ENCODE measurements around the gene UQCRH. TPM values are rescaled to one million over a fixed set of nuclear protein-coding genes. Genes with fewer than 3 reads are reported as not detected.

Gene UQCRH
- total RNA-seq, 1 donor from 2014 or later: 219 TPM

Other genes starting within 250 kb of the UQCRH start
- gene PIK3R3, start 171.1 kb upstream of the UQCRH start, total RNA-seq: 25.3 TPM
- gene TSPAN1, start 128.6 kb upstream of the UQCRH start, total RNA-seq: 0.31 TPM
- gene P3R3URF, start 127.2 kb upstream of the UQCRH start, total RNA-seq: not detected
- 33.4 TPM for gene POMGNT1, start 105.3 kb upstream of the UQCRH start, total RNA-seq
- 5.5 TPM for gene LURAP1, start 100.4 kb upstream of the UQCRH start, total RNA-seq
- gene RAD54L, start 55.9 kb upstream of the UQCRH start, total RNA-seq: 1.1 TPM
- gene LRRC41, start 82 bp upstream of the UQCRH start, total RNA-seq: 50.8 TPM
- 7.2 TPM for gene NSUN4, start 37.1 kb downstream of the UQCRH start, total RNA-seq
- gene FAAH, start 90.6 kb downstream of the UQCRH start, total RNA-seq: 22.5 TPM
- not detected for gene DMBX1, start 186.1 kb downstream of the UQCRH start, total RNA-seq
- not detected for gene KNCN, start 247.9 kb downstream of the UQCRH start, total RNA-seq